Activated naive CD8-positive, alpha-beta T cell treated with anti-CD3 and anti-CD28 coated beads for 36 hours (primary cell): ENCODE measurements around the gene MT1G. TPM values are rescaled to one million over a fixed set of nuclear protein-coding genes. Genes with fewer than 3 reads are reported as not detected.

ENCODE experiments used
- DNase-seq: peaks from one replicate; pipeline ENCODE4 v3.0.0; 2021
- H3K27ac Mint-ChIP-seq: one replicate; pipeline ENCODE4 v1.8.0; 2022; ENCODE audit warnings: mild to moderate bottlenecking, moderate library complexity, mixed read lengths
- H3K27me3 Mint-ChIP-seq: one replicate; pipeline ENCODE4 v1.8.0; 2022; ENCODE audit warnings: mild to moderate bottlenecking, mixed read lengths
- H3K36me3 Mint-ChIP-seq: one replicate; pipeline ENCODE4 v1.8.0; 2021; ENCODE audit warnings: mild to moderate bottlenecking, mixed read lengths
- H3K4me1 Mint-ChIP-seq: one replicate; pipeline ENCODE4 v1.8.0; 2021; ENCODE audit warnings: mixed read lengths
- H3K4me3 Mint-ChIP-seq: one replicate; pipeline ENCODE4 v1.8.0; 2022; ENCODE audit warnings: mild to moderate bottlenecking, moderate library complexity, mixed read lengths
- H3K9me3 Mint-ChIP-seq: one replicate; pipeline ENCODE4 v1.8.0; 2022; ENCODE audit warnings: mixed read lengths
- total RNA-seq, 2 experiments: library from RNA; stranded (reverse); gene quantifications; one replicate each; pipeline ENCODE4 v1.2.3, GENCODE V29; 2021

MT1G gene
- total RNA-seq, 2 experiments from 2014 or later: 35.8 to 41.8 TPM

DNA sequence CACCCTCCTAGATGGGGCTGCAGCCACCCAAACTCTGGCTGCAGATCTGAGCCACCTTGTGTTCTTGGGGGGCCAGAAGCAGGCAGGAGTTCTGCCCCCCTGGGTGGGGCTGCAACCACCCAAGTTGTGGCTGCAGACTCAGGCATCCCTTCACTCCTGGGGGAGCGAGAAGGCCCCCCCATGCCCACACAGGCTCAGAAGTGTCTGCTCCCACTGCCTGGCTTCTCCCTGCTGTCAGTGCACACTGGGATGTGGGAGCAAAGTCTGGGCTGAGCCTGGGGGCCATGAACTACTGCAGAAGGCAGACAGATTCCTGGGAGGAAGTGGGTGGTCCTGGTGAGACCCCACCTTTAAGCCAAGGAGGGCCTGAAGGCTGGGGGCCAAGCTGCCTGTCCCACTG, 27.4 kb upstream of the MT1G start:
- no peak overlapping the region for H3K4me3 Mint-ChIP-seq
- H3K9me3 Mint-ChIP-seq: no peaks in the 10 kb centered on the region
- no peak for DNase-seq
- H3K27me3 Mint-ChIP-seq: no peaks in the 10 kb centered on the region
- no peak overlapping the region for H3K27ac Mint-ChIP-seq
- no peaks in the 10 kb centered on the region for H3K36me3 Mint-ChIP-seq
- no peaks in the 10 kb centered on the region for H3K4me1 Mint-ChIP-seq

GRCh38 chr16:56691885-56692284, 24.0 kb upstream of the MT1G start:
- H3K27me3 Mint-ChIP-seq: no peaks in the 10 kb centered on the region

GRCh38 chr16:56690420-56691122, 22.7 kb upstream of the MT1G start:
- Mint-ChIP-seq H3K4me1 (no peaks in the 10 kb centered on the region), H3K27me3 (no peaks in the 10 kb centered on the region), H3K4me3 (no peak overlapping the region), H3K36me3 (peaks cover 4% of the 10 kb centered on the region), H3K9me3 (peaks cover 3% of the 10 kb centered on the region), H3K27ac (no peak overlapping the region)
- DNase-seq: no peak

More at GRCh38 chr16:56691885-56692284, 24.0 kb upstream of the MT1G start:
- H3K9me3 Mint-ChIP-seq: no peaks in the 10 kb centered on the region
- H3K4me1 Mint-ChIP-seq: no peaks in the 10 kb centered on the region
- no peak overlapping the region for H3K4me3 Mint-ChIP-seq
- H3K27ac Mint-ChIP-seq: no peak overlapping the region
- no peak for DNase-seq
- no peaks in the 10 kb centered on the region for H3K36me3 Mint-ChIP-seq

GRCh38 chr16:56689171-56689570, 21.3 kb upstream of the MT1G start:
- H3K9me3 Mint-ChIP-seq: peaks cover 3% of the 10 kb centered on the region
- no peak for DNase-seq
- peaks cover 4% of the 10 kb centered on the region for H3K4me1 Mint-ChIP-seq
- no peak overlapping the region for H3K4me3 Mint-ChIP-seq
- no peak overlapping the region for H3K27ac Mint-ChIP-seq
- H3K27me3 Mint-ChIP-seq: no peaks in the 10 kb centered on the region
- peaks cover 8% of the 10 kb centered on the region for H3K36me3 Mint-ChIP-seq

DNA sequence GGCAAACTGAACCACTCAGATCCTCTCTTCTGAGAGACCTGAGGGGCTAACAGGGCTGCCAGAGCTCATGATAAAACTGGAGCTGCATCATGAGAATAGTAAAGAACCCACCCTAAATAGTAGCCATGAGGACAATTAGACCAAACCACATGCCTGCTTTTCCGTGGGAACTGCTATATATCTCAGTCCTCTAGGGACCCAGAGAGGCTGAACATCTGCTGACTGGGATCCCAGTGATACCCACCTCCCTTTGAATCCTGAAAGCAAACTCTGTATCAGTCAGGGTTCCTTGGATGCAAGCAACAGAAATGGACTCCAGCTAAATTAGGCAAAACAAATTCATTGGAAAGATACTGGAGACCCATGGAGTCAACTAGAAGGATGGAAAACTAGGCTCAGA, 20.9 kb upstream of the MT1G start:
- DNase-seq: no peak
- H3K9me3 Mint-ChIP-seq: peaks cover 3% of the 10 kb centered on the region
- H3K4me3 Mint-ChIP-seq: no peak overlapping the region
- peaks cover 12% of the 10 kb centered on the region for H3K36me3 Mint-ChIP-seq
- no peaks in the 10 kb centered on the region for H3K27me3 Mint-ChIP-seq
- H3K4me1 Mint-ChIP-seq: peaks cover 7% of the 10 kb centered on the region
- H3K27ac Mint-ChIP-seq: no peak overlapping the region

- Mint-ChIP-seq H3K4me3 (no peak overlapping the region), H3K9me3 (peaks cover 3% of the 10 kb centered on the region), H3K36me3 (peaks cover 16% of the 10 kb centered on the region), H3K4me1 (peaks cover 17% of the 10 kb centered on the region), H3K27me3 (no peaks in the 10 kb centered on the region), H3K27ac (no peak overlapping the region)
- no peak for DNase-seq
Observed at GRCh38 chr16:56686758-56687157, 18.9 kb upstream of the MT1G start.

DNA sequence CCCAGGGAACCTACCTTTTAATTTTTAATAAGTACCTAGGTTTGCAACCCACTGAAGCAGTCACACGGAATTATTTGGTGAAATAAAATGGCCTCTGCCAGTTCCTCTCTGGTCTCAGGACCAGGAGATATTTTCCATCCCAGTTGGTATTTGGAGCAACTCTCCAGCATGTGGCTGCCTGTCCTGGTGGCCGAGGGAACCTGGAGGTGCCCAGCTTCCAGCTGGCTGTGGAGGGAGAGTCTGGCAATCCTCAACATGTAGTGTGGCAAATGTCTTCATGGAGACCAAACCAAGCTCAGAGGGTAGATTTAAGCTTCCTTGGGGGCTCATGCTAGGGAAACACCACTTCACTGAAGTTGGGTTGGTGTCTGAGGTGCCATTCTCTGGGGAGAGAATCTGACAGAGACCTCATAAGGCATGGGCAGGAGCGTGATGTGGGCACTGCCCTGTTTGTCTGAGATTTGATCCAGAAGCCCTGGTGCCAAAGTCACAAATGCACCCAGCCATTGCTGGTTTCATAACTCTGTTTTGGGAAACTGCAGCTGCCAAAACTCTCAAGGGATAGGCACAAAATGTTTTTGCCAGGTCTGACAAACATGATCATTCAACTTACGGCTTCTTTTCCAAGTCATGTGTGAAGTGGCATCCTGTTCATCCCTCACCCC, 17.2 kb upstream of the MT1G start:
- no peak for DNase-seq
- H3K27ac Mint-ChIP-seq: no peak overlapping the region
- peaks cover 3% of the 10 kb centered on the region for H3K9me3 Mint-ChIP-seq
- H3K4me1 Mint-ChIP-seq: peaks cover 23% of the 10 kb centered on the region
- no peaks in the 10 kb centered on the region for H3K27me3 Mint-ChIP-seq
- peaks cover 16% of the 10 kb centered on the region for H3K36me3 Mint-ChIP-seq
- no peak overlapping the region for H3K4me3 Mint-ChIP-seq

DNA sequence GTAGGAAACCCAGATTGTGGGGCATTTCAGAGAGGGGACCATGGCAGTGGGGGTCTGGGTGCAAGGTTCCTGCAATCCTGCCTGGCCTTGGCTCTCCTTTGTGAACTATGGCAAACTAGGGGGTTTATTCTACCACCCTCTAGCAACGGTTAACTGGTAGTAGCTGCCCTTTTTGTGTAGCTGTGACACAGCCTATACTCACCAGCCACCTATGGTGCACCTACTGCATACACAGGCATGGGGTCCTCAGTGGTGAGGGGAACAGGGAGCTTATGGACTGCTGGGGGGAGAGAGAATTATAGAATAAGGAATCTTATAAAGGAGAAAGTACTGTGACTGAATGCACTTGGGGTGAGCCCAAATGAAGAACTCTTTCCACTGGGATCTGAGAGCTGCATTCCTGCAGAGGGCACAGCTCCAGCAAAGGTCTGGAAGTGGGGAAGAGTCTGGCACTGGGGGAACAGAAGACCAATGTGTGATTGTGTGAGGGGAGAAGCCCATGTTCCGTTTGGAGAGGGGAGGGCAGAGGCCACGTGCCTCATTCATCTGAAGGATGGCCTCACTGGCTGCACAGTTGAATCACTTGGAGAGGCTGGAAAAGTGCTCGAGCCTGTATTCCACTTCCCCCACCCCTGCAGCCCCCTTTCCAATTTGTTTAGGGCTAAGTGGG, 16.5 kb upstream of the MT1G start:
- no peak overlapping the region for H3K27ac Mint-ChIP-seq
- peaks cover 23% of the 10 kb centered on the region for H3K4me1 Mint-ChIP-seq
- H3K36me3 Mint-ChIP-seq: peaks cover 16% of the 10 kb centered on the region
- DNase-seq: no peak
- peak overlapping the region; percentile 96 for H3K4me3 Mint-ChIP-seq
- no peaks in the 10 kb centered on the region for H3K27me3 Mint-ChIP-seq
- peaks cover 3% of the 10 kb centered on the region for H3K9me3 Mint-ChIP-seq

- Mint-ChIP-seq H3K9me3 (peaks cover 3% of the 10 kb centered on the region), H3K36me3 (peaks cover 16% of the 10 kb centered on the region), H3K27ac (no peak overlapping the region), H3K27me3 (no peaks in the 10 kb centered on the region), H3K4me1 (peaks cover 23% of the 10 kb centered on the region), H3K4me3 (peak overlapping the region; percentile 96)
- no peak for DNase-seq
Observed at GRCh38 chr16:56683424-56684172, 15.7 kb upstream of the MT1G start.

- no peak for DNase-seq
- H3K27ac Mint-ChIP-seq: peak overlapping the region; percentile 97
- H3K4me1 Mint-ChIP-seq: peaks cover 23% of the 10 kb centered on the region
- H3K9me3 Mint-ChIP-seq: peaks cover 3% of the 10 kb centered on the region
- peaks cover 16% of the 10 kb centered on the region for H3K36me3 Mint-ChIP-seq
- no peaks in the 10 kb centered on the region for H3K27me3 Mint-ChIP-seq
- H3K4me3 Mint-ChIP-seq: peak overlapping the region; percentile 96
Observed at GRCh38 chr16:56682703-56683397, 15.0 kb upstream of the MT1G start.

DNA sequence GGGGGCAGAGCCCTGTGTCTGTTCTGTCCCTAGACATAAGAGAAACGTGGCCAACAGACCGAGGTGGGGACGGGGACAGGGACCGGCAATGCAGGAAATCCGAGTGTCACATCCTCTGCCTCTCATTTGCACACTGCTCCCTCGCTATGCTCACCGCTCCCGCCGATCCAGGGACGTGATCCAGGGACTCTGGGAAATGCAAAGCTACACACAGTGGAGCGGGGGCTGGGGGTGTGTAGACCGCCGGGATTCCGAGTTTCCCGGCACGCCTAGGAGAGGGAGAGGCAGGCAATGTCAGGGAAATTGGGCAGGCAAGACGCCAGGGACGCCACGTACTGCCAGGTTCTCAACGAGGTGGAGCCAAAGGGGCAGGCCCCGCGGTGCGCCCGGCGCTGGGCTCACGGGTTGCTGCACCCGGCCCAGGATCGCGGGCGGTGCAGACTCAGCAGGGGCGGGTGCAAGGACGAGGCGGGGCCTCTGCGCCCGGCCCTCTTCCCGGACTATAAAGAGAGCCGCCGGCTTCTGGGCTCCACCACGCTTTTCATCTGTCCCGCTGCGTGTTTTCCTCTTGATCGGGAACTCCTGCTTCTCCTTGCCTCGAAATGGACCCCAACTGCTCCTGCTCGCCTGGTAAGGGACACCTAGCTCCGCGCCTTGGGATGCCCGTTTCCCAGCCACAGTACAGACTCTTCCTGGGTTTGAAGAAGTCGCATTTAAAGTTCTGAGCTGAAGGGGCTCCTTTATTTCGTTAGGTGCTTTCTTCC, 14.3 kb upstream of the MT1G start, which contains the start of gene MT1X:
MT1X (plus strand) TSS at position 532 of the 764 bp plus-strand sequence; CDS start at position 603, 71 bp downstream.
- H3K4me3 Mint-ChIP-seq: peak within 1 kb of the TSS; percentile 96
- H3K27me3 Mint-ChIP-seq: no peaks in the 10 kb centered on the region
- peaks cover 3% of the 10 kb centered on the region for H3K9me3 Mint-ChIP-seq
- peak; percentile 95 for DNase-seq
- peak within 1 kb of the TSS; percentile 97 for H3K27ac Mint-ChIP-seq
- H3K4me1 Mint-ChIP-seq: peaks cover 23% of the 10 kb centered on the region
- peaks cover 16% of the 10 kb centered on the region for H3K36me3 Mint-ChIP-seq

DNA sequence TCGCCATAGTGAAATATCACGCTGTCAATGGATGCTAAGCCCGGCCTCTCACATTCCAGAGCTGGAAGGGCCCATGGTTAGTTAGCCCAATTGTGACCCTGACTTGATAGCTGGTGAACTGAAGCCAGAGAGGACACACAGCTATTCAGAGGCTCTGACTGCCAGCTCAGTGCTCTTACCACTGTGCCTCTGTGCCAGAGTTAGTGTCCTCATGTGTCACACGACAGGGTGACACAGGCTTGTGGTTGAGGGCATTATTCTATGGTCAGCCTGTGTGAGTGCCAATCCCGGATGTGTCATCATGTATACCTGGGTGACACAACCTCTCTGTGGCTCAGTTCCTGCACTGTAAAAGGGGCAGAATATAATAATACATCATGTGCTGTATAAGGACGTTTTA, 12.0 kb upstream of the MT1G start:
- Mint-ChIP-seq H3K4me1 (peaks cover 32% of the 10 kb centered on the region), H3K27me3 (peaks cover 3% of the 10 kb centered on the region), H3K27ac (no peak overlapping the region), H3K4me3 (no peak overlapping the region), H3K36me3 (peaks cover 12% of the 10 kb centered on the region), H3K9me3 (no peaks in the 10 kb centered on the region)
- DNase-seq: no peak

DNA sequence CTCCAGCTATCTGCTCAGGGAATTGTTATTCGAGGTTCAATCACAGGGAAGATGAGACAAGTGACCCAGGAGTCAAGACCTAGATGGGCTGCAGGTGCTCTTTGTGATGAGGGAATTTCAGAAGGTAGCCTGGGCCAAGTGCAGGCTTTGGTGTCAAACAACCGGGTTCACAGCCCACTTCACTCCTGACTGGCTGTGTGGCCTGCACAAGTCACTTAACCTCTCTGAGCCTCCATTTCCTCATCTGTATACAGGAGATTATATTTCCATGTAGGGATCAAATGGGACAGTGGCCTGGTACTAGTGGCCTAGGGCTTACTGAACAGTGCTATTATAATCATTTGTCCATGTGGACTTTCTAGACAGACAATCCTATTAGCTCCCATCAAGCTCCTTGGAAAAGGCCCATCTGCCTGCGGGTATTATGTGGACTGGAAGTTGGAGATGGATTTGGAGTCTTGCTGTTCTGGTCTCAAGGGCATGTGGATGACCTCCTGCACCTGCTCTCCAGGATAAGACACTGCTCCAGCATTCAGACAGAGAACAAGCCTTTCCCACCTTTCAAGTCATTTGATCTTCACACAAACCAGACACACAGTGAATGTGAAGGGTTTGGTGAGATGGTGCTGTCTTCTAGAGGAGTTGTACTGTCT, 11.3 kb upstream of the MT1G start:
- H3K4me1 Mint-ChIP-seq: peaks cover 30% of the 10 kb centered on the region
- no peak for DNase-seq
- peaks cover 8% of the 10 kb centered on the region for H3K36me3 Mint-ChIP-seq
- no peak overlapping the region for H3K27ac Mint-ChIP-seq
- H3K4me3 Mint-ChIP-seq: no peak overlapping the region
- no peaks in the 10 kb centered on the region for H3K9me3 Mint-ChIP-seq
- H3K27me3 Mint-ChIP-seq: peaks cover 3% of the 10 kb centered on the region
